NCI-H82 (cell line): Measurements from ENCODE around the gene PHRF1.
A peak's percentile ranks its signal among the peaks of the same experiment; 100 is the strongest.

Experiments used
- DNase-seq: peaks from one replicate; lab custom pipeline; 2025; lab: John Stamatoyannopoulos, UW

Gene PHRF1

DNA sequence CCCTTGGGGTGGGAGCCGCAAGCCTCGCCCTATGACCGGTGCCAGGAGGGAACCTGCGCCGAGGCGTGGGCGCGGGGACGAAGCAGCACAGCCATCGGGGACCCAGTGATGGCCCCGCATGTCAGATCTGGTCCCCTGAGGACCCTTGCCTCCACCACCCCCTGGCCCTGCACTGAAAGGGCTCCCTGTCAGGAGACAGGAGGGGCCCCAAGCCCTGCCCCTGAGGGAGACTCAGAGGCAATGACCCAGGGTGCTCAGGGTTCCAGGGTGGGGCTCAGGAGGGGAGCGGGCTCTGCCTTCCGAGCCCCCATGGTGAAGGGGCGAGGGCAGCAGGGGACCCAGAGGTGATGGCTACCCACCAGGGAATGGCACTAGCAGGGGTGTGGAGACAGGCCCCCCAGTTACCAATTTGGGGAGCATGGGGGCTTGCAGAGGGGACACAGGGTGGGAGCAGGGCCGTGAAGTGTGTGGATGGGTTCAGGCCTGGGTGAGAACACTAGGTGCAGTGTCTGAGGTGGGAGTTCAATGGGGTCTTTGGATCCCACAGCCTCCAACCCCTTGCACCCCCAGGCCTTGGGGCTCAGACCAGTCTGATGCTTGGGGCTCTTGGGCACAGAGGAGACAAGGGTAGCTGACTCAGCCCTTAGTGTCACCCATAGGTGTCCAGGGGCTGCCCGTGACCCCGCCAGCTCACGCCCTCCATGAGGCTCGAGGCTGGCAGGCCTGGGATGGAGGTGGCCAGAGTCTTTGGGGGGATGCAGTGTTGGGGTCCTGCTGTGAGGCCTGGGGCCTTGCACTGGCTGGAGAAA lies 38.4 kb upstream of the PHRF1 start:
- peak; percentile 47 for DNase-seq

DNA sequence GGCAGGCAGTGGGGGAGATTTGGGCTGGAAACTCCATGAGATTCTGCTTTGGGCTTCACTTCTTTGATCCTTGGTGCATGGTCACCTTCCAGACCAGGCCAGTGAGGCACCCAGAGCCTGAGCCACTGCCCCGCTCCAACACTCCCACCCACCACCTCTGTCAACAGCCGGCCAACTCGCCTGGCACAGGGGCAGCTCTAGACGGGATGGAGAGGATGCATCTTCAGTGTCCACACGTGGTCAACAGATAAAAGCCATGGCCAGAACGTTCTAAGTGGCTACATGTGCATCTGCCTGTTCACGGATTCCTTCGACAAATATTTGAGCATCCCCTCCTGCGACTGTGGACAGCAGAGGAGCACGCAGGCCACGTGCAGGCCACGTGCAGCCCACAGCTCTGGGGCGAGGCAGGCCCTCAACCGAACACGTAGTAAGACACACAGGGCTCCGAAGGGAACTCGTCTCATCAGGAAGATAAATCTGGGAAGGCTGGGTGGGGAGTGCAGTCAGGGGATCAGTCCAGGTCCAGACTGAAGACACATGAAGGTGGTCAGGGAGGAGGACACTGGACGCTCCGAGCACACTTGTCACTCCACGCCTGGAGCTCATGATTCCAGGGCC lies 37.7 kb upstream of the PHRF1 start:
- no peak for DNase-seq

GRCh38 chr11:539971-540481 lies 36.2 kb upstream of the PHRF1 start:
- no peak for DNase-seq

GRCh38 chr11:540583-541432 lies 35.5 kb upstream of the PHRF1 start:
- DNase-seq = no peak

DNA sequence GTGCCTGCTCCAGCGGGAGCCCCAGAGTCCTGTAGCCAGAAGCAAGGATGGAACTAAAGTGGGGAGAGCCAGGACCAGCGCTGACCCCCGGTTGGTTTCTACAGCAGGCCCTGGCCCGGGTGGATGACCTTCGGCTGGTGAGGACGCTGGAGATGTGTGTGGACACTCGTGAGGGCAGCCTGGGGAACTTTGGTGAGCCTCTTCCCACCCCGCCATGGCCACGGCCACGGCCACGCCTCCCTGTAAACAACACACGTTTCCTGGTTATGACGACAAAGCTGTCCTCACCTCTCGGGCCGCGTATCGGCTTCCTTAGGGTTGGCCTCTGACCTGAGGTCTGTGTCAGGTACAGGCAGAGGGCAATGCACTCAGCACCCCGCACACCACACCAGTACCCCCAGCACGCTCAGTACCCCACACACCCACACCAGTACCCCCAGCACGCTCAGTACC lies 34.8 kb upstream of the PHRF1 start:
- DNase-seq = no peak

DNA sequence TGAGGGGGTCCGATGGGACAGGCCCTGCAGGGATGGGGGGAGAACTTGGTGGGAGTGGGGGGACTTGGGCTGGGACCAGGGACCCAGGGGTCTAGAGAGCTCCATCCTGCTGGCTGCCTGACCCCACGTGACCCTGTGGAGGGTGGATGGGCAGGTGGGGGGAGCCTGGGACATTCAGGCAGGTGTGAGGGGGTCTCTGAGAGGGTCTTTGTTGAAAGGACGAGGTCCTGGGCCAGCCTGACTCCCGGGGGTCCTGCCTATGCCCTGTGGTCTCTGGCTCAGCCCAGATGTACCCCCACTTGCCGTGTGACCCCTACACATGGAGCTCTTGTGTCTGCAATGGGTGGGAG lies 31.5 kb upstream of the PHRF1 start:
- DNase-seq = no peak

DNA sequence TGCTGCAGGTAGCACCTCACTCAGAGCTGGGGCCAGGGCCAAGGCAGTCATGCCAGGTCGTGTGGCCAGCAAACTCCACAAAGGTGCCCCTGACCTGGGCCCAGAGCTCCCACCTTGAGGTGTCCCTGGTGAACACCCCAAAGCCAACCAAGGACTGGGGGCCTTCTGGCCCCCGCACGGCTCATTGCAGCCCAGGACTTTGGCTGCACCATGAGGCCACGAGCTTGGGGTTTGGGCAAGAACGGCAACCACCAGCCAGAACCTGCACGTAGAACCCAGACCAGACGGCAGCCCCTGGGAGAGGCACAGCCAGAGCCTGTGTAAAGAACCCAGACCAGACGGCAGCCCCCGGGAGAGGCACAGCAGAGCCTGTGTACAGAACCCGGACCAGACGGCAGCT lies 31.1 kb upstream of the PHRF1 start:
- DNase-seq = no peak

DNA sequence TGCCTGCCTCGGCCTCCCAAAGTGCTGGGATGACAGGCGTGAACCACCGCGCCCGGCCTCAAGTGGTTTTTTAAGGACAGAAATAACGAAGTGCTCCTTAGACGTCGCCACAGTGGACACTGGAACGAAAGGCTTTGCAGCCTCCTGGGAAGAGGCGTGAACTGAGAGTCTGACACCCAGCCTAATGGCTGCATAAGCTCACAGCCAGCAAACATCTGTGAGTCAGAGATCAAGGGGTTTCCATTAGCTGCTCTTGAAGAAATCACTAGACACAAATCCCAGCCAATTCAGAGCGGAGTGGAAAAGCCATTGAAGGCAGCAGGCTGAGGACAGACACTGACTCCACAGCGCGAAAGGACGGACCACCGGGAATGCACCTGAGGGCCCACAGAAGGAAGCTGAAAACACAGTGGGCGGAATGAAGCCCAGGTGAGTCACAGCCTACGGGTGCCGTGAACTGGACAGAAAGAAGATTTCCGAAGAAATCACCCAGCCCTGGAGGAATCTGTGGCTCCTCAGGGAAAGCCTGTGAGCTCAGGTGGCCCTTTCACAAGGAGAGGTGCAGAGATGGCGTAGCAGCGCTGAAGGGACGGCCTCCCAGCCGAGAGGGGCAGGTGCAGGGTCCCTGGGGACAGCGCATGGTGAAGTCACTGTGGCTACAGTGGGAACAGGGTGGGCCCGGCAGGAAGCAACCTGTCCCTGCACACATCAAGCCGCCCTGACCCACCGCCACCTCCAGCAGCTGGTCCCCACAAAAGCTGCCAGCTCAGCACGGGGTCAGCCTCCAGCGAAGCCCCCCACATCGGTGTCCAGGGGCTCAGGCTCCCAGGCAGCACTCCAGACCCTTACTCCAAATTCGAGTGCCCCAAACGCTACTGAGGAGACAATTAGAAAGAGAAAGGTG lies 27.3 kb upstream of the PHRF1 start:
- DNase-seq = peak; percentile 55

GRCh38 chr11:550021-550745 lies 26.1 kb upstream of the PHRF1 start:
- no peak for DNase-seq

GRCh38 chr11:550746-551085 lies 25.6 kb upstream of the PHRF1 start:
- DNase-seq = no peak

DNA sequence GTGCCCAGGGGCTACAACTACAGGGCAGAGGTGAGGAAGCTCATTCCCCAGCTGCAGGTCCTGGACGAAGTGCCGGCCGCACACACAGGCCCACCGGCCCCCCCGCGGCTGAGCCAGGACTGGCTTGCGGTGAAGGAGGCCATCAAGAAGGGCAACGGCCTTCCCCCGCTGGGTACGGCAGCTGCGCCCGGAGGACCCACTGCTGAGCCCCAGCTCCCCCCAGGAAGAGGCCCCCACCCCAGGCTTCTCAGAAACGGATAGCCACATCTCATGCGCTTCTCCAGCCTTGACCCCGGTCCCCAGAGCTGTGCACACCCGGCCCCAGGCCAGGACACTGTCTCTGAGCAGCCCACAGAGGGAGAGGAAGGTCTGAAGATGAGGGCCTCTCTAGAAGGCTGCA lies 25.1 kb upstream of the PHRF1 start:
- no peak for DNase-seq

DNA sequence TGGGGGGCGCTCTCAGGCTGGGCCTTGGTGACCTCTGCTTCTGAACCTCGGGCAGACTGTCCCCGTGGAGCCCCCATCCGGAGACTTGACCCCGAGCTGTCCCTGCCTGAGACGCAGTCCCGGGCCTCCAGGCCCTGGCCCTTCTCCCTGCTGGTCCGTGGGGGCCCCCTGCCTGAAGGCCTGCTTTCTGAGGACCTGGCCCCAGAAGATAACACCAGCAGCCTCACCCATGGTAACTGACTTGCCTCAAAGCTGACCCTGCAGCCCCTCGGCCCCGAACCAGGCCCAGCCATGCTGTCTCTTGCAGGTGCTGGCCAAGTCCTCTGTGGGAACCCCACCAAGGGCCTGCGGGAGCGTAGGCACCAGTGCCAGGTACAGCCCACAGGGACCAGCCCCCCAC lies 24.7 kb upstream of the PHRF1 start:
- DNase-seq = no peak

GRCh38 chr11:553083-553987 lies 22.9 kb upstream of the PHRF1 start:
- DNase-seq = no peak

DNA sequence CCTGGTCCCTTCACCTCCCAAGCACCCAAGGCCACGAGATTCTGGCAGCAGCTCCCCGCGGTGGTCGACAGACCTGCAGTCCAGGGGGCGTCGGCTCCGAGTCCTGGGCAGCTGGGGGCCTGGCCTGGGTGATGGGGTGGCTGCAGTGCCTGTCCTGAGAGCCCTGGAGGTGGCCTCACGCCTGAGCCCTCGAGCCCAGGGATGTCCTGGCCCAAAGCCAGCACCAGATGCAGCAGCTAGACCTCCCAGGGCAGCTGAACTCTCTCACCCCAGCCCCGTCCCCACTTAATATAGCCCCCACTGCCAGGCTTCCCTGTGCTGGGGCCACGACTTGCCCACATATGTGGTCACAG lies 22.3 kb upstream of the PHRF1 start:
- no peak for DNase-seq

GRCh38 chr11:554428-555226 lies 21.6 kb upstream of the PHRF1 start:
- DNase-seq = peak; percentile 88

DNA sequence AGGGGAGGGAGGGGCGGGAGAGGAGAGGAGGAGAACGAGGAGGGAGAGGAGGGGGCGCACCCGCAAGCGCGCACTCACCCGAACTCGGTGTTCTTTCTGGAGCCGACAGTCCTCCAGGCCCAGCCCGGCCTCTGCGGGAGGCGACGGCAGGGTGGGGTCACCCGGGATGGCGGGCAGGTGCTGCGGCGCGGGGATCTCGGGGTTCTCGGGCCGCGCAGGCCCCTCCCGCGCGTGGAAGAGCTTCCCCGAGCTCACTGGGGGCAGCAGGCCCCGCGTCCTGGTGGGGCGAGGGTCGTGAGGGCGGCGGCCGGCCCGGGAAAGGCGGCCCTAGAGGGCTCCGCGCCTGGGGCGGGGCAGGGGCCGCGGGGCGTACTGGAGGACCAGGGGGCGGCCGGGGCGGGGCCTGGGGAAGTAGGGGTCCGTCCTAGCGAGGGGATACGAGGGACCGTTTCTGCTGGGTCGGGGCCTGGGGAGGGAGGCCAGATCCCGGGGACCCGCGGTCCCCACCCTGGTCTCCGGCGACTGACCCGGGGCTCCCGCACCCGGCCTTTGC lies 21.0 kb upstream of the PHRF1 start:
- no peak for DNase-seq

GRCh38 chr11:555780-556661 lies 20.2 kb upstream of the PHRF1 start:
- peak; percentile 27 for DNase-seq
